H9 (cell line): ENCODE data around the gene YPEL1. TPM values are rescaled to one million over a fixed set of nuclear protein-coding genes. Genes with fewer than 3 reads are reported as not detected.

Experiments used
- DNase-seq: peaks from one replicate; pipeline ENCODE4 v3.0.0-alpha.2; 2017
- H2AFZ ChIP-seq: one replicate; pipeline ENCODE4 v1.6.1; 2013; ENCODE audit warnings: mild to moderate bottlenecking, low read length, control low read depth, moderate library complexity
- H2AK5ac ChIP-seq: 2 replicates; pipeline ENCODE4 v1.6.1; 2013; ENCODE audit warnings: low read length, control low read depth, mixed read lengths; ENCODE audit not compliant: insufficient read length
- H2BK120ac ChIP-seq: one replicate; pipeline ENCODE4 v1.6.1; 2013; ENCODE audit warnings: low read depth, mild to moderate bottlenecking, low read length, control low read depth, inconsistent platforms; ENCODE audit not compliant: poor library complexity, severe bottlenecking
- H2BK12ac ChIP-seq: 2 replicates; pipeline ENCODE4 v1.6.1; 2013; ENCODE audit warnings: low read length, control low read depth, mixed read lengths, low read depth; ENCODE audit not compliant: insufficient read length
- H2BK15ac ChIP-seq: 2 replicates; pipeline ENCODE4 v1.6.1; 2013; ENCODE audit warnings: low read depth, low read length, control low read depth
- H2BK20ac ChIP-seq: one replicate; pipeline ENCODE4 v1.6.1; 2013; ENCODE audit warnings: low read depth, mild to moderate bottlenecking, low read length, control low read depth, inconsistent platforms; ENCODE audit not compliant: poor library complexity, severe bottlenecking
- H2BK5ac ChIP-seq: 2 replicates; pipeline ENCODE4 v1.6.1; 2013; ENCODE audit warnings: low read length, control low read depth, mixed read lengths; ENCODE audit not compliant: insufficient read length
- H3K14ac ChIP-seq: 2 replicates; pipeline ENCODE4 v1.6.1; 2013; ENCODE audit warnings: low read length, control low read depth; ENCODE audit not compliant: insufficient read depth
- H3K18ac ChIP-seq: 2 replicates; pipeline ENCODE4 v1.6.1; 2013; ENCODE audit warnings: low read depth, mild to moderate bottlenecking, mixed read lengths, low read length, control low read depth; ENCODE audit not compliant: insufficient read length
- H3K23ac ChIP-seq: 2 replicates; pipeline ENCODE4 v1.6.1; 2013; ENCODE audit warnings: low read length, control low read depth, mixed read lengths, low read depth; ENCODE audit not compliant: insufficient read length
- H3K23me2 ChIP-seq: 2 replicates; pipeline ENCODE4 v1.6.1; 2013; ENCODE audit warnings: low read depth, mild to moderate bottlenecking, mixed read lengths, low read length, control low read depth; ENCODE audit not compliant: insufficient read length, poor library complexity, severe bottlenecking
- H3K27ac ChIP-seq: 2 replicates; pipeline ENCODE4 v1.5.1; 2013; ENCODE audit warnings: low read length, control low read depth, mixed read lengths, low read depth; ENCODE audit not compliant: insufficient read length
- H3K27me3 ChIP-seq: 2 replicates; pipeline ENCODE4 v1.6.1; 2013; ENCODE audit warnings: low read length, control low read depth, inconsistent platforms; ENCODE audit not compliant: insufficient read depth
- H3K4ac ChIP-seq: 2 replicates; pipeline ENCODE4 v1.6.1; 2013; ENCODE audit warnings: low read depth, mild to moderate bottlenecking, control low read depth, inconsistent platforms, low read length, moderate library complexity
- H3K4me1 ChIP-seq: 2 replicates; pipeline ENCODE4 v1.6.1; 2013; ENCODE audit warnings: low read length, control low read depth, inconsistent platforms; ENCODE audit not compliant: insufficient read depth
- H3K4me2 ChIP-seq: 2 replicates; pipeline ENCODE4 v1.6.1; 2013; ENCODE audit warnings: low read length, control low read depth, mixed read lengths; ENCODE audit not compliant: insufficient read length, insufficient read depth
- H3K56ac ChIP-seq: 2 replicates; pipeline ENCODE4 v1.6.1; 2013; ENCODE audit warnings: low read depth, mild to moderate bottlenecking, mixed read lengths, low read length, control low read depth; ENCODE audit not compliant: insufficient read length
- H3K79me1 ChIP-seq: 2 replicates; pipeline ENCODE4 v1.6.1; 2013; ENCODE audit warnings: low read depth, mild to moderate bottlenecking, moderate library complexity, low read length, control low read depth, inconsistent platforms; ENCODE audit not compliant: insufficient read depth, poor library complexity, severe bottlenecking
- H3K79me2 ChIP-seq: 2 replicates; pipeline ENCODE4 v1.6.1; 2013; ENCODE audit warnings: low read length, control low read depth, inconsistent platforms; ENCODE audit not compliant: insufficient read depth
- H3K9ac ChIP-seq: 2 replicates; pipeline ENCODE4 v1.6.1; 2013; ENCODE audit warnings: low read length, control low read depth, mixed read lengths; ENCODE audit not compliant: insufficient read length; ENCODE audit errors: extremely low read depth
- H3K9me3 ChIP-seq: one replicate; pipeline ENCODE4 v1.6.1; 2013; ENCODE audit warnings: low read depth, low read length, inconsistent platforms; ENCODE audit not compliant: control insufficient read depth
- H3T11ph ChIP-seq: one replicate; pipeline ENCODE4 v1.6.1; 2013; ENCODE audit warnings: mild to moderate bottlenecking, low read length, control low read depth, inconsistent platforms
- H4K20me1 ChIP-seq: one replicate; pipeline ENCODE4 v1.6.1; 2013; ENCODE audit not compliant: control insufficient read depth, insufficient read length, insufficient read depth
- H4K5ac ChIP-seq: 2 replicates; pipeline ENCODE4 v1.6.1; 2013; ENCODE audit warnings: low read depth, mild to moderate bottlenecking, mixed read lengths, low read length, control low read depth; ENCODE audit not compliant: insufficient read length
- H4K8ac ChIP-seq: replicated peaks from 2 replicates; pipeline ENCODE4 v1.6.1; 2013; ENCODE audit warnings: low read length, control low read depth, mixed read lengths, low read depth; ENCODE audit not compliant: insufficient read length
- H4K91ac ChIP-seq: 2 replicates; pipeline ENCODE4 v1.6.1; 2013; ENCODE audit warnings: low read depth, mild to moderate bottlenecking, moderate library complexity, mixed read lengths, low read length, control low read depth; ENCODE audit not compliant: insufficient read length
- H3K27ac Mint-ChIP-seq, 3 experiments: 2 replicates in 2 of 3; 3 replicates in 1 of 3; pipeline ENCODE4 v1.8.0; 2020 to 2021; ENCODE audit warnings: mixed read lengths in 3 of 3, mild to moderate bottlenecking in 1 of 3, moderate library complexity in 1 of 3
- H3K27me3 Mint-ChIP-seq: 2 replicates; pipeline ENCODE4 v1.8.0; 2021; ENCODE audit warnings: low read depth, mild to moderate bottlenecking, moderate library complexity, mixed read lengths
- H3K36me3 Mint-ChIP-seq, 3 experiments: 2 replicates in 2 of 3; 3 replicates in 1 of 3; pipeline ENCODE4 v1.8.0; 2020 to 2021; ENCODE audit warnings: low read depth in 3 of 3, mixed read lengths in 3 of 3; ENCODE audit not compliant: insufficient read depth in 1 of 3
- H3K4me1 Mint-ChIP-seq, 2 experiments: 2 replicates each; pipeline ENCODE4 v1.8.0; 2020; ENCODE audit warnings: mixed read lengths in 2 of 2
- H3K4me3 Mint-ChIP-seq, 2 experiments: 2 replicates in 1 of 2; 3 replicates in 1 of 2; pipeline ENCODE4 v1.8.0; 2020 to 2021; ENCODE audit warnings: mild to moderate bottlenecking in 2 of 2, mixed read lengths in 2 of 2, moderate library complexity in 1 of 2
- H3K9me3 Mint-ChIP-seq, 2 experiments: 2 replicates in 1 of 2; 3 replicates in 1 of 2; pipeline ENCODE4 v1.8.0; 2020; ENCODE audit warnings: mild to moderate bottlenecking in 2 of 2, mixed read lengths in 2 of 2, moderate library complexity in 1 of 2
- WGBS: extraction: QIAGEN DNeasy Blood & Tissue Kit; methylation state at CpG from one replicate; pipeline ENCODE4 v1.1.7; 2013; ENCODE audit warnings: missing lambda C conversion rate, low lambda C conversion rate, mixed read lengths; ENCODE audit not compliant: insufficient read length; ENCODE audit errors: extremely low coverage; 5-methylcytosine and 5-hydroxymethylcytosine counted together
- total RNA-seq: library from RNA; stranded (reverse); gene quantifications from 2 replicates; pipeline ENCODE4 v1.2.1, GENCODE V29; 2021
- TF ChIP-seq, protein P1 (sequence below): fragments of 200-600 bp; sonication (generic); conservative IDR thresholded peaks from 3 replicates; pipeline ENCODE4 v1.8.0; 2021; ENCODE audit warnings: antibody characterized with exemption, mild to moderate bottlenecking

YPEL1 gene
- total RNA-seq, 1 experiment from 2014 or later: 5.4 TPM

DNA sequence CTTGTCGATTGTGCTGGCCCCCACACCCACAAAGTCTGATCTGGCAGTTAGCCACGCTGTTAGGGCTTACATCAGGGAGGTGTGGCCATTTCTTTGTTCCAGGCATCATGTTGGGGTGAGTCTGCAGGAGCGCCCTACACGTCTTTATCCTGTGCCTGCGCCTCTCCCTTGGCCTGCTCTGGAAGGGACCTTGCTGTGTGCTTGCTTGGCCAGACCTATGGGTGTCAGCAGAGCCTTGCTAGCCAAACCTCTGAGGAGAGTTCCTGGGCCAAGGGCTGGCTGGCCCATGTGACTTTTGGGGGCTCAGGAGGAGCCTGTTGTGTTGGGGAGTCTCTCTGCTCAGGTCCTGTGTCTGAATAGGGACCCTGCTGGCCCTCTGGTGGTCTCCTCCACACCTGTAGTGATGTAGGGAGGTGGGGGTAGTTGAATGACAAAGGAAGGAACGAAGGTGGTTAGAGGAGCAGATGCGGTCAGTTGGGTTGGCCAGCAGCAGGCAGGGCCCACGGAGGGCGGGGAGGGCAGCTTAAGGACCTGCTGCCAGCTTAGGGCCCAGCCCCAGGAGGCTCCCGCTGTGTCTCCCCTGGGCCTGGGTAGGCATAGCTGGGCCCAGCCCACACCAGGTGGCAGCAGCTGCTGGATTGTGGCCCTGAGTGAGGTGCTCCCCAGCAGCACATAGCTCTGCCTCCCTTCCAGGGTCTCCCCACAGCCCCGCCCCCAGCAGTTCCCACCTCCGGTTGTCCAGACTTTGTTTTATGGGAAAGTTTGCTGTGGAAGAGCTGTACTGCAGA is 61.9 kb downstream of the YPEL1 start:
- H3K27me3 Mint-ChIP-seq: no peaks in the 10 kb centered on the region; the same call in 1 of the 2 replicates
- no peaks in the 10 kb centered on the region for H3K79me2 ChIP-seq
- H2AFZ ChIP-seq: no peak overlapping the region
- no peak overlapping the region for H3K4me3 Mint-ChIP-seq
- no peak overlapping the region for H4K8ac ChIP-seq
- WGBS: no CpG with 5 or more reads among the region's 12 CpGs
- H3K4me1 ChIP-seq: no peaks in the 10 kb centered on the region
- no peak overlapping the region for H3K9ac ChIP-seq
- H4K91ac ChIP-seq: no peak overlapping the region
- no peaks in the 10 kb centered on the region for H3K79me1 ChIP-seq
- H2AK5ac ChIP-seq: no peak overlapping the region
- H3K9me3 Mint-ChIP-seq: peaks cover 10 to 13% of the 10 kb centered on the region in 2 experiments; a peak in 4 of 5 replicates
- H3K14ac ChIP-seq: no peak overlapping the region
- H2BK20ac ChIP-seq: no peak overlapping the region
- H3K36me3 Mint-ChIP-seq: peaks cover 46 to 77% (median 75%) of the 10 kb centered on the region in 3 experiments
- DNase-seq: no peak
- peaks cover 0 to 10% of the 10 kb centered on the region in 2 experiments; a peak in 2 of 4 replicates for H3K4me1 Mint-ChIP-seq
- no peak overlapping the region for H3K56ac ChIP-seq
- H3K27me3 ChIP-seq: no peaks in the 10 kb centered on the region
- no peaks in the 10 kb centered on the region for H4K20me1 ChIP-seq
- no peak overlapping the region for H3K23ac ChIP-seq
- H2BK12ac ChIP-seq: no peak overlapping the region
- no peak overlapping the region for H3K4me2 ChIP-seq
- no peak overlapping the region; a peak in 1 of 7 replicates for H3K27ac Mint-ChIP-seq
- H3K4ac ChIP-seq: no peak overlapping the region
- H2BK5ac ChIP-seq: no peak overlapping the region
- H2BK120ac ChIP-seq: no peak overlapping the region
- H3K9me3 ChIP-seq: no peaks in the 10 kb centered on the region
- H3K18ac ChIP-seq: no peak overlapping the region
- H3T11ph ChIP-seq: no peak overlapping the region
- no peaks in the 10 kb centered on the region for H3K23me2 ChIP-seq
- H2BK15ac ChIP-seq: no peak overlapping the region; the same call in 1 of the 2 replicates
- H3K27ac ChIP-seq: no peak overlapping the region
- TF ChIP-seq, protein P1, sequence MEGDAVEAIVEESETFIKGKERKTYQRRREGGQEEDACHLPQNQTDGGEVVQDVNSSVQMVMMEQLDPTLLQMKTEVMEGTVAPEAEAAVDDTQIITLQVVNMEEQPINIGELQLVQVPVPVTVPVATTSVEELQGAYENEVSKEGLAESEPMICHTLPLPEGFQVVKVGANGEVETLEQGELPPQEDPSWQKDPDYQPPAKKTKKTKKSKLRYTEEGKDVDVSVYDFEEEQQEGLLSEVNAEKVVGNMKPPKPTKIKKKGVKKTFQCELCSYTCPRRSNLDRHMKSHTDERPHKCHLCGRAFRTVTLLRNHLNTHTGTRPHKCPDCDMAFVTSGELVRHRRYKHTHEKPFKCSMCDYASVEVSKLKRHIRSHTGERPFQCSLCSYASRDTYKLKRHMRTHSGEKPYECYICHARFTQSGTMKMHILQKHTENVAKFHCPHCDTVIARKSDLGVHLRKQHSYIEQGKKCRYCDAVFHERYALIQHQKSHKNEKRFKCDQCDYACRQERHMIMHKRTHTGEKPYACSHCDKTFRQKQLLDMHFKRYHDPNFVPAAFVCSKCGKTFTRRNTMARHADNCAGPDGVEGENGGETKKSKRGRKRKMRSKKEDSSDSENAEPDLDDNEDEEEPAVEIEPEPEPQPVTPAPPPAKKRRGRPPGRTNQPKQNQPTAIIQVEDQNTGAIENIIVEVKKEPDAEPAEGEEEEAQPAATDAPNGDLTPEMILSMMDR: no peak
- H4K5ac ChIP-seq: no peak overlapping the region
